GM19467 (cell line): ENCODE data around the gene KCNJ4.
"Not testable (repeated sequence)": the region's sequence is repeated elsewhere in the genome, so short reads cannot be mapped to it uniquely, and the experiment has no call there.

Experiments used
- ATAC-seq: cut with Tn5 transposase; IDR thresholded peaks from one replicate; pipeline ENCODE4 v1.9.1; 2021; ENCODE audit warnings: mild to moderate bottlenecking, moderate library complexity; ENCODE audit not compliant: unreplicated experiment

The KCNJ4 gene

GRCh38 chr22:38388506-38389427 lies 66.2 kb downstream of the KCNJ4 start:
- ATAC-seq, result not testable (repeated sequence)

GRCh38 chr22:38386918-38387317 lies 68.1 kb downstream of the KCNJ4 start:
- not testable (repeated sequence) for ATAC-seq

- no peak for ATAC-seq
These were observed 71.6 kb downstream of the KCNJ4 start for GRCh38 chr22:38383417-38383816.

- ATAC-seq, result not testable (repeated sequence)
These were observed 73.6 kb downstream of the KCNJ4 start for GRCh38 chr22:38381371-38381770.
